Loucy (cell line): ENCODE data around the gene UXT.

Experiments
- H2AFZ ChIP-seq: fragments of 200-600 bp; sonication (generic); 2 replicates; pipeline ENCODE4 v1.6.0; 2016; ENCODE audit warnings: antibody characterized with exemption, mild to moderate bottlenecking, low read length, moderate library complexity
- H3F3A ChIP-seq: fragments of 200-600 bp; 2 replicates; pipeline ENCODE4 v1.6.0; 2016; ENCODE audit warnings: antibody characterized with exemption, low read depth, mild to moderate bottlenecking
- H3K27me3 ChIP-seq: fragments of 200-600 bp; sonication (generic); 2 replicates; pipeline ENCODE4 v1.6.1; 2014; ENCODE audit warnings: low read length, mild to moderate bottlenecking; ENCODE audit not compliant: insufficient read depth, poor library complexity, severe bottlenecking
- H3K36me3 ChIP-seq: fragments of 200-600 bp; sonication (generic); 2 replicates; pipeline ENCODE4 v1.6.1; 2016; ENCODE audit warnings: low read length; ENCODE audit not compliant: insufficient read depth
- H3K4me1 ChIP-seq: fragments of 200-600 bp; sonication (generic); 2 replicates; pipeline ENCODE4 v1.5.1; 2014; ENCODE audit warnings: low read length, mild to moderate bottlenecking; ENCODE audit not compliant: insufficient read depth, poor library complexity, severe bottlenecking
- H3K4me2 ChIP-seq: fragments of 200-600 bp; sonication (generic); 2 replicates; pipeline ENCODE4 v1.6.0; 2014; ENCODE audit warnings: antibody characterized with exemption, low read length, low read depth, mild to moderate bottlenecking; ENCODE audit not compliant: poor library complexity, severe bottlenecking
- H3K4me3 ChIP-seq: fragments of 200-600 bp; sonication (generic); 2 replicates; pipeline ENCODE4 v1.5.1; 2014; ENCODE audit warnings: low read length, mild to moderate bottlenecking, mixed read lengths; ENCODE audit not compliant: poor library complexity, severe bottlenecking
- H3K79me2 ChIP-seq: fragments of 200-600 bp; sonication (generic); 2 replicates; pipeline ENCODE4 v1.6.1; 2014; ENCODE audit warnings: low read length; ENCODE audit not compliant: insufficient read depth
- H3K9ac ChIP-seq: fragments of 200-600 bp; sonication (generic); 2 replicates; pipeline ENCODE4 v1.6.0; 2014; ENCODE audit warnings: mild to moderate bottlenecking, low read depth, low read length, moderate library complexity; ENCODE audit not compliant: poor library complexity, severe bottlenecking
- H3K9me2 ChIP-seq: fragments of 200-600 bp; sonication (generic); replicated peaks from 2 replicates; pipeline ENCODE4 v1.6.1; 2016; ENCODE audit warnings: low read depth, low read length, mixed read lengths
- H3K9me3 ChIP-seq: fragments of 200-600 bp; sonication (generic); 2 replicates; pipeline ENCODE4 v1.6.1; 2014; ENCODE audit warnings: mild to moderate bottlenecking, antibody characterized with exemption, low read length, low read depth; ENCODE audit not compliant: insufficient read depth
- H4K20me1 ChIP-seq: fragments of 200-600 bp; sonication (generic); 2 replicates; pipeline ENCODE4 v1.6.0; 2014; ENCODE audit warnings: antibody characterized with exemption, low read length, mild to moderate bottlenecking; ENCODE audit not compliant: insufficient read depth, poor library complexity, severe bottlenecking
- EZH2phosphoT487 ChIP-seq: fragments of 200-600 bp; IDR thresholded peaks from 2 replicates; pipeline ENCODE4 v1.6.1; 2018; ENCODE audit warnings: antibody characterized with exemption, mild to moderate bottlenecking, moderate library complexity, borderline replicate concordance
- TF ChIP-seq, protein P1 (sequence below): fragments of 200-600 bp; sonication (generic); conservative IDR thresholded peaks from 2 replicates; pipeline ENCODE4 v1.5.1; 2014; ENCODE audit warnings: mild to moderate bottlenecking, antibody characterized with exemption, low read length

UXT gene

DNA sequence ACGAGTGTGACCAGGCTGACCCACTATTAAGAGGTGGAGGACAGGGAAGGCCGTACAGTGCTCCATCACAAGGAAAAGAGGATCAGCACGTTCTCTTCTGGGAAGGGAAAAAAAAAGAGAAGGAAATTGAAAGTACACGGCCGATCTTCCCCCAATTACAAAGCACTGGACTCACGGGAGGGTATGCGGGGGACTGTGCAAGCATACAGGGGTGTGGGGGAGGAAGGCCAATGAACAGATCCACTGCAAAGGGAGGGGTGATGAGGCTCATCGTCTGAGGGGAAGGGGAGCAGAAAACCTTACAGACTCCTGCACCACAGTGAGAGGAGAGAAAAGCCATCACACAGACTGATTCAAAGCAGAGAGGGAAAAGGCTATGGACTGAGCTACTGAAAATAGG lies 9.7 kb downstream of the UXT start:
- no peak overlapping the region for H2AFZ ChIP-seq
- H3K4me1 ChIP-seq = peaks cover 15% of the 10 kb centered on the region
- TF ChIP-seq, protein P1, sequence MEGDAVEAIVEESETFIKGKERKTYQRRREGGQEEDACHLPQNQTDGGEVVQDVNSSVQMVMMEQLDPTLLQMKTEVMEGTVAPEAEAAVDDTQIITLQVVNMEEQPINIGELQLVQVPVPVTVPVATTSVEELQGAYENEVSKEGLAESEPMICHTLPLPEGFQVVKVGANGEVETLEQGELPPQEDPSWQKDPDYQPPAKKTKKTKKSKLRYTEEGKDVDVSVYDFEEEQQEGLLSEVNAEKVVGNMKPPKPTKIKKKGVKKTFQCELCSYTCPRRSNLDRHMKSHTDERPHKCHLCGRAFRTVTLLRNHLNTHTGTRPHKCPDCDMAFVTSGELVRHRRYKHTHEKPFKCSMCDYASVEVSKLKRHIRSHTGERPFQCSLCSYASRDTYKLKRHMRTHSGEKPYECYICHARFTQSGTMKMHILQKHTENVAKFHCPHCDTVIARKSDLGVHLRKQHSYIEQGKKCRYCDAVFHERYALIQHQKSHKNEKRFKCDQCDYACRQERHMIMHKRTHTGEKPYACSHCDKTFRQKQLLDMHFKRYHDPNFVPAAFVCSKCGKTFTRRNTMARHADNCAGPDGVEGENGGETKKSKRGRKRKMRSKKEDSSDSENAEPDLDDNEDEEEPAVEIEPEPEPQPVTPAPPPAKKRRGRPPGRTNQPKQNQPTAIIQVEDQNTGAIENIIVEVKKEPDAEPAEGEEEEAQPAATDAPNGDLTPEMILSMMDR = no peak
- no peak for TF ChIP-seq EZH2phosphoT487
- no peaks in the 10 kb centered on the region for H3K9me2 ChIP-seq
- H4K20me1 ChIP-seq = peaks cover 19% of the 10 kb centered on the region
- peak overlapping the region; percentile 89 for H3K4me3 ChIP-seq
- peaks cover 26% of the 10 kb centered on the region; the same call in 1 of the 2 replicates for H3K79me2 ChIP-seq
- H3K36me3 ChIP-seq = peaks cover 3% of the 10 kb centered on the region; the same call in 1 of the 2 replicates
- no peaks in the 10 kb centered on the region for H3K27me3 ChIP-seq
- H3K9me3 ChIP-seq = no peaks in the 10 kb centered on the region
- H3F3A ChIP-seq = no peaks in the 10 kb centered on the region
- H3K4me2 ChIP-seq = peak overlapping the region; percentile 86
- peak overlapping the region; percentile 77 for H3K9ac ChIP-seq

DNA sequence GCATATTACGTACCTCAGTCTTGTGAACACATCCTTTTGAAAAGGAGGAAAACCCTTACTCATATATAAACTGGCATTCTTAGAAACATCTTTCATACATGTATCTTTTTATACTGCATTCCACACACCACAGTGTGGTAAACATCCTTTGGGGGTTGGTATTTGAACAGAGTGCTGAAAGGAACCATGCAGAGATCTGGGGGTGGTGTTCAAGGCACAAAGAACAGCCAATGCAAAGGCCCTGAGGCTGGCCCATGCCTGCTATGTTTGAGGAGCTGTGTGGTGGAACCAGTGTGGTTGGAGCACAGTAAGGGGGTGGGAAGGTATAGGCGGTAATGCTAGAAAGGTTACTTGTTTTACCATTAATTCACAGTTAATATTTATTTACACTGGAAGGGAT lies 10.6 kb downstream of the UXT start:
- no peaks in the 10 kb centered on the region for H3F3A ChIP-seq
- peak overlapping the region; percentile 86 for H3K4me2 ChIP-seq
- no peaks in the 10 kb centered on the region for H3K9me3 ChIP-seq
- no peak overlapping the region for H2AFZ ChIP-seq
- no peaks in the 10 kb centered on the region; the same call in 1 of the 2 replicates for H3K36me3 ChIP-seq
- peak overlapping the region; percentile 77 for H3K9ac ChIP-seq
- H3K4me3 ChIP-seq = peak overlapping the region; percentile 89
- peaks cover 34% of the 10 kb centered on the region; the same call in 1 of the 2 replicates for H3K79me2 ChIP-seq
- H3K9me2 ChIP-seq = no peaks in the 10 kb centered on the region
- H3K4me1 ChIP-seq = peaks cover 15% of the 10 kb centered on the region
- no peaks in the 10 kb centered on the region for H3K27me3 ChIP-seq
- H4K20me1 ChIP-seq = peaks cover 21% of the 10 kb centered on the region
- TF ChIP-seq, protein P1 = no peak
- no peak for TF ChIP-seq EZH2phosphoT487

DNA sequence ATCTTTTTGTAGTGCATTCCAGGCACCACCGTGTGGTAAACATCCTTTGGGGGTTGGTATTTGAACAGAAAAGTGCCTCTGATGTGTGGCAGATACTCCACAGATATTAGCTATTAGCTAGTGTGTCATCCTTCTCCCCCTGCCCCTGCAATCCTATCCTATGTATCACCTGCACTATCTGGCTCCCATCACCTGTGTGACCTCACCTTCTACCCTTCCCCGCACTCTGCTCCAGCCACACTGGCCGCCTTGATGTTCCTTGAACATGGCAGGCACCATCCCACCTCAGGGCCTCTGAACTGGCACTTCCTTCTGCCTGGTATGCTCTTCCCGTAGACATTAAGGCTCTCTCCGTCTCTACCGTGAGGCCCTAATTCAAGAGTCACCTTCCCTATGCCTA lies 12.3 kb downstream of the UXT start:
- no peaks in the 10 kb centered on the region for H3K27me3 ChIP-seq
- H3F3A ChIP-seq = no peaks in the 10 kb centered on the region
- TF ChIP-seq, protein P1 = no peak
- no peak for TF ChIP-seq EZH2phosphoT487
- H2AFZ ChIP-seq = no peak overlapping the region
- H3K4me1 ChIP-seq = peaks cover 15% of the 10 kb centered on the region
- no peak overlapping the region for H3K4me2 ChIP-seq
- peaks cover 21% of the 10 kb centered on the region for H4K20me1 ChIP-seq
- no peak overlapping the region for H3K4me3 ChIP-seq
- no peaks in the 10 kb centered on the region for H3K9me2 ChIP-seq
- H3K36me3 ChIP-seq = peaks cover under 1% of the 10 kb centered on the region; the same call in 1 of the 2 replicates
- H3K9ac ChIP-seq = no peak overlapping the region
- H3K9me3 ChIP-seq = no peaks in the 10 kb centered on the region
- peaks cover 34% of the 10 kb centered on the region; the same call in 1 of the 2 replicates for H3K79me2 ChIP-seq
